HG02870 (cell line): ENCODE results near the gene HES1.
"Not testable (repeated sequence)": the region's sequence is repeated elsewhere in the genome, so short reads cannot be mapped to it uniquely, and the experiment has no call there.

Experiments
- ATAC-seq: cut with Tn5 transposase; IDR thresholded peaks from one replicate; pipeline ENCODE4 v1.9.1; 2021; ENCODE audit warnings: mild to moderate bottlenecking, moderate library complexity; ENCODE audit not compliant: unreplicated experiment

Gene HES1

GRCh38 chr3:194135806-194136518 is at the start of gene HES1:
HES1 (plus strand) TSS chr3:194136148; CDS start chr3:194136381, 233 bp downstream.
- ATAC-seq = no peak

GRCh38 chr3:194086388-194087075 is 49.4 kb upstream of the HES1 start:
- ATAC-seq = no peak

- no peak for ATAC-seq
Measured at GRCh38 chr3:194087280-194087679, 48.7 kb upstream of the HES1 start.

- no peak for ATAC-seq
Measured at GRCh38 chr3:194087995-194088855, 47.7 kb upstream of the HES1 start.

- no peak for ATAC-seq
Measured at GRCh38 chr3:194089357-194090177, 46.4 kb upstream of the HES1 start.

- ATAC-seq = not testable (repeated sequence)
Measured at GRCh38 chr3:194090178-194090555, 45.8 kb upstream of the HES1 start.

- no peak for ATAC-seq
Measured at GRCh38 chr3:194090716-194091115, 45.2 kb upstream of the HES1 start.

- ATAC-seq = no peak
Measured at GRCh38 chr3:194091141-194091540, 44.8 kb upstream of the HES1 start.

GRCh38 chr3:194091897-194092296 is 44.1 kb upstream of the HES1 start:
- ATAC-seq = not testable (repeated sequence)

- ATAC-seq = no peak
Measured at GRCh38 chr3:194092881-194093301, 43.1 kb upstream of the HES1 start.

GRCh38 chr3:194093842-194094241 is 42.1 kb upstream of the HES1 start:
- ATAC-seq = no peak

- ATAC-seq = no peak
Measured at GRCh38 chr3:194095464-194095863, 40.5 kb upstream of the HES1 start.

GRCh38 chr3:194095902-194096301 is 40.0 kb upstream of the HES1 start:
- no peak for ATAC-seq

GRCh38 chr3:194097141-194097882 is 38.6 kb upstream of the HES1 start:
- ATAC-seq = no peak

- ATAC-seq = no peak
Measured at GRCh38 chr3:194098081-194098842, 37.7 kb upstream of the HES1 start.

GRCh38 chr3:194098843-194099183 is 37.1 kb upstream of the HES1 start:
- no peak for ATAC-seq

- no peak for ATAC-seq
Measured at GRCh38 chr3:194099215-194099614, 36.7 kb upstream of the HES1 start.

GRCh38 chr3:194100856-194101390 is 35.0 kb upstream of the HES1 start:
- ATAC-seq = peak; percentile 78
